Spleen (tissue), 7 donors: Measurements from ENCODE around the gene HDAC5.

Source experiments
- POLR2AphosphoS5 ChIP-seq, 3 donors: sonication (generic); formaldehyde crosslinking; IDR thresholded peaks; one replicate each; pipeline ENCODE4 v1.5.1; 2017; ENCODE audit warnings: antibody characterized with exemption in 3 of 3
- TF ChIP-seq, protein P1 (sequence below), 11 experiments: fragments of 200-600 bp in 7 of 11; fragments of 450-650 bp in 4 of 11; sonication (generic) in 4 of 11; IDR thresholded peaks in 8 of 11; conservative IDR thresholded peaks in 3 of 11; 1 replicate in 7 of 11; 2 replicates in 4 of 11; pipeline versions ENCODE4 v1.4.0 to v1.8.0; 2016 to 2021; ENCODE audit warnings: antibody characterized with exemption in 11 of 11, inconsistent platforms in 4 of 11, mild to moderate bottlenecking in 1 of 11
- donor health status: DM: no; HTN: no; CAD: no; lungs with moderate emphysema.
- donor health status: DM: no; HTN: no; CAD: no.
- donor health status: DM: no; HTN: no; CAD: no.

DNA sequence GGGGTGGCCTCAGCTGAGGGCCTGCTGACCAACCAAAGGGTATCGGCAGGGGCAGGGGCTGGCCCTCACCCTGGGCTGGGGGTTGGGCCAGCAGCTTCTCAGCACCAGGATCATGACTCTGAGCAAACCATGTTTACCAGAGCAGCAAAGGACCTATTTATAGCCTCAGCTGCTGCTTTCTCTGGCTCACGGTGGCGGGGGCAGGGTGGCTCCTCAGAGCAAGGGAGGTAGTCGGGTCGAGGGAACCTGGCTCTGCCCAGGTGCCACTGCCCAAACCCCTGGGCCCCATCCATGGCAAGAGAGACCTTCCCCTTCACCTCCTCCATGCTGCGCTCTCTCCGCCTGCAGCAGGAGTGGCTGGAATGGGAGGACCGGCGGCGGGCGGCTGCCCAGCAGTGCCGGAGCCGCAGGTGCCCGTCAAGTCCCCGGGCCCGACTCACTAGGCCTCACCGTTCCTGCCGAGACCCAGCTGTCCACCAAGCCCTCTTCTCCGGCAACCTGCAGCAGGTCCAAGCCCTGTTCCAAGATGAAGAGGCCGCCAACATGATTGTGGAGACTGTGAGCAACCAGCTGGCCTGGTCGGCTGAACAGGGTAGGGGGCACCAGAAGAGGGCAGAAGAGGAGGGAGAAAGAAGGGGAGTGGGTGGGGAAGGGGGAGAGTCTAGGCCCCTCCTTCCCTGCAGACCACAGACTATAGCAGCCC lies 47.2 kb upstream of the HDAC5 start, which contains the start of gene ASB16:
- peak in 2 of 3 donors; percentile 8 to 54 for TF ChIP-seq POLR2AphosphoS5 (IDR thresholded peaks at IDR 0.05)
- TF ChIP-seq, protein P1, sequence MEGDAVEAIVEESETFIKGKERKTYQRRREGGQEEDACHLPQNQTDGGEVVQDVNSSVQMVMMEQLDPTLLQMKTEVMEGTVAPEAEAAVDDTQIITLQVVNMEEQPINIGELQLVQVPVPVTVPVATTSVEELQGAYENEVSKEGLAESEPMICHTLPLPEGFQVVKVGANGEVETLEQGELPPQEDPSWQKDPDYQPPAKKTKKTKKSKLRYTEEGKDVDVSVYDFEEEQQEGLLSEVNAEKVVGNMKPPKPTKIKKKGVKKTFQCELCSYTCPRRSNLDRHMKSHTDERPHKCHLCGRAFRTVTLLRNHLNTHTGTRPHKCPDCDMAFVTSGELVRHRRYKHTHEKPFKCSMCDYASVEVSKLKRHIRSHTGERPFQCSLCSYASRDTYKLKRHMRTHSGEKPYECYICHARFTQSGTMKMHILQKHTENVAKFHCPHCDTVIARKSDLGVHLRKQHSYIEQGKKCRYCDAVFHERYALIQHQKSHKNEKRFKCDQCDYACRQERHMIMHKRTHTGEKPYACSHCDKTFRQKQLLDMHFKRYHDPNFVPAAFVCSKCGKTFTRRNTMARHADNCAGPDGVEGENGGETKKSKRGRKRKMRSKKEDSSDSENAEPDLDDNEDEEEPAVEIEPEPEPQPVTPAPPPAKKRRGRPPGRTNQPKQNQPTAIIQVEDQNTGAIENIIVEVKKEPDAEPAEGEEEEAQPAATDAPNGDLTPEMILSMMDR (IDR thresholded peaks at IDR 0.05 in 8 of 11, conservative IDR thresholded peaks at IDR 0.05 in 3 of 11), result no peak
